Lower leg skin (tissue), 4 donors: ENCODE measurements around the gene SIL1. TPM values are rescaled to one million over a fixed set of nuclear protein-coding genes. Genes with fewer than 3 reads are reported as not detected.

ENCODE experiments used
- DNase-seq, 2 donors: peaks; one replicate each; pipeline ENCODE4 v3.0.0-alpha.2; 2019; ENCODE audit warnings: low spot score in 2 of 2
- H3K4me3 ChIP-seq: fragments of 200-600 bp; sonication (generic); 2 replicates; pipeline ENCODE4 v1.5.1; 2017; ENCODE audit warnings: mild to moderate bottlenecking, low read depth; ENCODE audit not compliant: poor library complexity, severe bottlenecking
- POLR2A ChIP-seq, 2 donors: fragments of 450-650 bp; IDR thresholded peaks; one replicate each; pipeline ENCODE4 v1.6.1; 2016 to 2017; ENCODE audit warnings: antibody characterized with exemption in 2 of 2, mild to moderate bottlenecking in 1 of 2, moderate library complexity in 1 of 2
- WGBS, 2 donors: methylation state at CpG; one replicate each; pipeline ENCODE4 v1.1.5; 2018; 5-methylcytosine and 5-hydroxymethylcytosine counted together
- intact Hi-C: fragments of 100-400 bp; cut with DNase I; formaldehyde crosslinking; loops from one replicate; pipeline ENCODE4 v1.15.0; 2023; ENCODE audit warnings: low total_unique reads
- total RNA-seq, 4 donors: library from RNA; depleted of rRNA; stranded (reverse); fragments of >200 nt; gene quantifications; one replicate each; pipeline ENCODE4 v1.1.0, GENCODE V29; 2016
- TF ChIP-seq, protein P1 (sequence below), 3 donors: fragments of 450-650 bp; IDR thresholded peaks; one replicate each; pipeline ENCODE4 v1.5.1; 2016; ENCODE audit warnings: antibody characterized with exemption in 3 of 3, mild to moderate bottlenecking in 3 of 3, moderate library complexity in 2 of 3

SIL1 gene
- total RNA-seq, 4 donors from 2014 or later = 35.1 to 45.4 (median 39.3) TPM

DNA sequence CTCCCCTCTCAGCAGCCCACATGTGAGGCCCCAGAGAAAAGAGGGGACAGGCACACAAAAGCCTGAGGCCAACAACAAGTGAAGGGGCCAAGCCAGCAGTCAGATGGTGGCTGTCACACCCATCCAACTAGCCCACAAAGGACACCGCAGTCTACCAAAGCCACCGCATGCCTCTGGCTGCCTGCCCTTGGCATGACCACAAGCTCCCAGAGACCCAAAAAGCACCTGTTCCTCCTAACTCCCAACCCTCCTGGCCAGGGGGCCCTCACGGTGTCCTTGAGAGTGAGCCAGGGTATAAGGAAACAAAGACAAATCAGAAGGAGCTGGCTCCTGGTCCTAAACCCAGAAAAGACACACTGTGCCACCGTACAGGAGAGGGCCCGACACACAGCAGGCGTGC, 245.2 kb downstream of the SIL1 start:
- H3K4me3 ChIP-seq = no peak overlapping the region
- intact Hi-C loops = no loop called here
- DNase-seq = no peak
- TF ChIP-seq, protein P1, sequence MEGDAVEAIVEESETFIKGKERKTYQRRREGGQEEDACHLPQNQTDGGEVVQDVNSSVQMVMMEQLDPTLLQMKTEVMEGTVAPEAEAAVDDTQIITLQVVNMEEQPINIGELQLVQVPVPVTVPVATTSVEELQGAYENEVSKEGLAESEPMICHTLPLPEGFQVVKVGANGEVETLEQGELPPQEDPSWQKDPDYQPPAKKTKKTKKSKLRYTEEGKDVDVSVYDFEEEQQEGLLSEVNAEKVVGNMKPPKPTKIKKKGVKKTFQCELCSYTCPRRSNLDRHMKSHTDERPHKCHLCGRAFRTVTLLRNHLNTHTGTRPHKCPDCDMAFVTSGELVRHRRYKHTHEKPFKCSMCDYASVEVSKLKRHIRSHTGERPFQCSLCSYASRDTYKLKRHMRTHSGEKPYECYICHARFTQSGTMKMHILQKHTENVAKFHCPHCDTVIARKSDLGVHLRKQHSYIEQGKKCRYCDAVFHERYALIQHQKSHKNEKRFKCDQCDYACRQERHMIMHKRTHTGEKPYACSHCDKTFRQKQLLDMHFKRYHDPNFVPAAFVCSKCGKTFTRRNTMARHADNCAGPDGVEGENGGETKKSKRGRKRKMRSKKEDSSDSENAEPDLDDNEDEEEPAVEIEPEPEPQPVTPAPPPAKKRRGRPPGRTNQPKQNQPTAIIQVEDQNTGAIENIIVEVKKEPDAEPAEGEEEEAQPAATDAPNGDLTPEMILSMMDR (IDR thresholded peaks at IDR 0.05) = no peak
- TF ChIP-seq POLR2A (IDR thresholded peaks at IDR 0.05) = no peak
- 16 to 20% methylated on average over 6 of the region's 6 CpGs for WGBS, 2 donors

DNA sequence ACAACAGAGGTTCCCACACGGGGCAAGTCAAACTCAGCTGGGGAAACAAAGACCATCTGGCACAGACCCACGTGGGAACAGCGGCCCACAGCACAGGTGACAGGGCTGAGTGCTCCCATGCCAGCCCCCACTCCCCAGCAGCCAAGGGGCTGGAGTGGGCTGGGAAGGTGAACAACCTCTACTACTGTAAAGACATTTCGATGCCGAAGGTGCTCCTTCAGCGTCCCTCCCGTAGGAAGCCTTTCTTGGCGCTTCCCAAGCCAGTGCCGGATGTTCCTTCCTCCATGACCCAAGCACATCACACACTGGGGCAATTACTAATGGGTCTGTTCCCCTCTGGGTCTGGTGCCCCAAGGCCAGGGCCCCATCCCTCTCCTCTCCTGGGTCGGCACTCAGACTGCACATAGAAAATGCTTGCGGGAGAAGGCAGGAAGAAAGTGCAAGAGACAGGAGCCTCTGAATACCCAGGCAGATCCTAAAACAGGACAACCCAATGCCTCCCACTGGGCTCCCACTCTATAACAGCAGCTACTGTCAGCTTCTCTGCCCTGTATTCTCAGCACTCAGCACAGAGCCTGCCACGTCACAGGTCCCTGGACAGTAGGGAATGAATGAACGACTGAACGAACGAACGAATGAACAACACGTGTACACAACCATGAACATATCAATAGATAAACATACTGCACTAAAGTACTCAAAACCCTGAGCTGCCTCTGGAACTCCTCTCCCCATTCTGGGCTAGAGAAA, 246.0 kb downstream of the SIL1 start:
- DNase-seq = no peak
- no peak overlapping the region for H3K4me3 ChIP-seq
- 85 to 90% methylated on average over 17 of the region's 17 CpGs for WGBS, 2 donors
- intact Hi-C loops = no loop called here
- TF ChIP-seq POLR2A (IDR thresholded peaks at IDR 0.05) = no peak
- TF ChIP-seq, protein P1 (IDR thresholded peaks at IDR 0.05) = no peak

DNA sequence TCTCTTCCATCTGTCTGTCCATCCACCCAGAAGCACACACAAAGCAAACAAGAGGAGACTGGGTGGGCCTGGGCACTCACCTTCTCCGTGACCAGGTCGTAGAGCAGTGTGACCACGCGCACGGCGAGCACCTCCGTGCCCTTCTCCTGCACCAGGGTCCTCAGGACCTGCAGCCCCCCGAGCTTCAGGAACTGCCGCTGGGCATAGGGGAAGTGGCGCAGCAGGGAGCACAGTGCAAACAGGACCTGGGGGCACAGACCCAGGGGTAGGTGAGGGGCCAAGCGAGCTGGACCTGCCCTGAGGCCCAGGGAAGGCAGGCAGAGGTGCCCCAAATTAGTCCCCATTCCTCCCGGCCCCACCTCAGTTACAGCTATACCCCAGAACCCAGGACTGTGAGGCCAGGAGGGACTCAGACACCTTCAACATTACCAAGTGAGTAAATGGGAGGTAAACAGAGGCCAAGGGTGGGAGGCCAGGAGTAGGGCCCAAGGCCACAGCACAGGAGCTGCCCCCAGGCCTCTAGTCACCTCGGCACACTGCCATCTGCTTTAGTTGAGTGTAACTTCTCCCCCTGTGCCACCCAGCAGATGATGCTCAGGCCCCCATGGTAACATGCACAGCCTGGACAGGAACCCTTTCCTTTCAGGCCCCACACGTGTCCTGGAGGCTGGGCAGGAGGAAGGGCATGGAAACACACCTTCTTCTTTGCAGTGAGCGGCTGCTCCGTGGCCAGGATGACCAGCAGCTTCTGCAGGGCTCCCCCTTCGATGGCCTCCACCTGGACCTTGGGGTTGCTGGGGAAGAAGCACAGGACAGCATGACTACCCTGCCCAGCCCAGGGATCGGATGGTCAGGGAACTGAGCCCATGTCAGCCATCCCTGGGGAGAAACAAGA, 246.8 kb downstream of the SIL1 start:
- intact Hi-C loops = no loop called here
- 95 to 99% methylated on average over 17 to 18 of the region's 18 CpGs for WGBS, 2 donors
- H3K4me3 ChIP-seq = no peak overlapping the region
- DNase-seq = no peak
- TF ChIP-seq, protein P1 (IDR thresholded peaks at IDR 0.05) = no peak
- TF ChIP-seq POLR2A (IDR thresholded peaks at IDR 0.05) = no peak

- no peak for DNase-seq
- TF ChIP-seq POLR2A (IDR thresholded peaks at IDR 0.05) = no peak
- TF ChIP-seq, protein P1 (IDR thresholded peaks at IDR 0.05) = no peak
- no peak overlapping the region for H3K4me3 ChIP-seq
- WGBS, 2 donors = 60 to 62% methylated on average over 14 of the region's 14 CpGs
- intact Hi-C loops = no loop called here
Measured at GRCh38 chr5:138950421-138951031, 247.6 kb downstream of the SIL1 start.

GRCh38 chr5:138949988-138950387, 248.2 kb downstream of the SIL1 start:
- 60 to 71% methylated on average over 3 of the region's 3 CpGs for WGBS, 2 donors

More at GRCh38 chr5:138949988-138950387, 248.2 kb downstream of the SIL1 start:
- no peak for TF ChIP-seq POLR2A (IDR thresholded peaks at IDR 0.05)
- TF ChIP-seq, protein P1 (IDR thresholded peaks at IDR 0.05) = no peak
- DNase-seq = no peak
- no peak overlapping the region for H3K4me3 ChIP-seq
- intact Hi-C loops = no loop called here
